Mammary epithelial cell (primary cell): ENCODE measurements around the gene IL1F10.

ENCODE experiments used
- EZH2 ChIP-seq: IDR thresholded peaks from 2 replicates; pipeline ENCODE4 v1.6.1; 2012; ENCODE audit warnings: low read length, inconsistent platforms, borderline replicate concordance
- TF ChIP-seq, protein P1 (sequence below), 2 donors: IDR thresholded peaks in 1 of 2; conservative IDR thresholded peaks in 1 of 2; 2 replicates each; pipeline ENCODE4 v1.5.1; 2011 to 2012; ENCODE audit warnings: inconsistent platforms in 2 of 2, low read length in 2 of 2, mild to moderate bottlenecking in 2 of 2, control low read depth in 1 of 2, low read depth in 1 of 2; ENCODE audit not compliant: insufficient read depth in 1 of 2; ENCODE audit errors: extremely low read depth in 1 of 2

DNA sequence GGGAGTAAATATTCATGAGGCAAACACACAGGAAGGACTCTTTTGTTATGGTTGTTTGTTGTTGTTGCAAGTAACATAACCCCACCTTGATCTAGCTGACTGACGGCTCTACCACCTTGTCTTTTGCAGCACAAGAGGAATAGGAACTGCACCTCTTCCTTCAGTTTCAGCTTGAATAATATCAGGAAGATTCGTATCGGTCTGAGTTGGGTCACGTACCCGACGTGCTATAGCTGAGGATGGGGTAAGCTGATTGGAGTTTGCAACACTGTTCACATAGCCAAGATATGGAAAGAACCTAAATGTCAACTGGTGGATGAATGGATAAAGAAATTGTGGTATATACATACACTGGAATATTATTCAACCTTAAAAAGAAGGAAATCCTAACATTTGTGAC, 45.1 kb downstream of the IL1F10 start:
- no peak for TF ChIP-seq EZH2
- TF ChIP-seq, protein P1, sequence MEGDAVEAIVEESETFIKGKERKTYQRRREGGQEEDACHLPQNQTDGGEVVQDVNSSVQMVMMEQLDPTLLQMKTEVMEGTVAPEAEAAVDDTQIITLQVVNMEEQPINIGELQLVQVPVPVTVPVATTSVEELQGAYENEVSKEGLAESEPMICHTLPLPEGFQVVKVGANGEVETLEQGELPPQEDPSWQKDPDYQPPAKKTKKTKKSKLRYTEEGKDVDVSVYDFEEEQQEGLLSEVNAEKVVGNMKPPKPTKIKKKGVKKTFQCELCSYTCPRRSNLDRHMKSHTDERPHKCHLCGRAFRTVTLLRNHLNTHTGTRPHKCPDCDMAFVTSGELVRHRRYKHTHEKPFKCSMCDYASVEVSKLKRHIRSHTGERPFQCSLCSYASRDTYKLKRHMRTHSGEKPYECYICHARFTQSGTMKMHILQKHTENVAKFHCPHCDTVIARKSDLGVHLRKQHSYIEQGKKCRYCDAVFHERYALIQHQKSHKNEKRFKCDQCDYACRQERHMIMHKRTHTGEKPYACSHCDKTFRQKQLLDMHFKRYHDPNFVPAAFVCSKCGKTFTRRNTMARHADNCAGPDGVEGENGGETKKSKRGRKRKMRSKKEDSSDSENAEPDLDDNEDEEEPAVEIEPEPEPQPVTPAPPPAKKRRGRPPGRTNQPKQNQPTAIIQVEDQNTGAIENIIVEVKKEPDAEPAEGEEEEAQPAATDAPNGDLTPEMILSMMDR (conservative IDR thresholded peaks at IDR 0.05 in 1 of 2, IDR thresholded peaks at IDR 0.05 in 1 of 2; ENCODE audit: extremely low read depth in 1 of 2, insufficient read depth in 1 of 2, low read depth in 1 of 2, low read length in 2 of 2) = no peak
